Measurements from ENCODE around the gene GPR107.

The GPR107 gene

DNA sequence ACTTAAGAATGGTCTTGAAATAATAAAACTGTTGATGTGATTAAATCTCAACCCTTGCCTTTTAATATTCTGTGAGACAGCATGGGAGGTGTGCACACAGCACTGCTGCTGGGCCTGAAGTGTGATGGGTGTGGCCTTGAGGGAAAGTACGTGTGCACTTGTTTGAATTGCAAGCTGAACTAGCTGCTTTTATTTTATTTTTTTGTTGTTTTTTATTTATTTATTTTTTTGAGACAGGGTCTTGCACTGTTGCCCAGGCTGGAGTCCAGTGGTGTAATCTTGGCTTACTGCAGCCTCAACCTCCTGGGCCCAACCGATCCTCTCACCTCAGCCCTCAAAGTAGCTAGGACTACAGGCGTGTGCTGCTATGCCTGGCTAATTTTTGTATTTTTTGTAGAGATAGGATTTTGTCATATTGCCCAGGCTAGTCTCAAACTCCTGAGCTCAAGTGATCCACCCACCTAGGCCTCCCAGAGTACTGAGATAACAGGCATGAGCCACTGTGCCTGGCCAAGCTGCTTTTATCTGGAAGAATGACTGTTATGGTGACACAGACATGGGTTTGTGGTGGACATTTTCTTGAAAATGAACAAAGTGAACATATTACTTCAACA is 58.9 kb downstream of the GPR107 start:
- peak; percentile 95 for DNase-seq

- peak; percentile 40 for DNase-seq
Observed at GRCh38 chr9:130114741-130115140, 61.0 kb downstream of the GPR107 start.

GRCh38 chr9:130116346-130116745 is 62.6 kb downstream of the GPR107 start:
- no peak for DNase-seq

GRCh38 chr9:130117376-130117775 is 63.7 kb downstream of the GPR107 start:
- DNase-seq, result no peak

DNA sequence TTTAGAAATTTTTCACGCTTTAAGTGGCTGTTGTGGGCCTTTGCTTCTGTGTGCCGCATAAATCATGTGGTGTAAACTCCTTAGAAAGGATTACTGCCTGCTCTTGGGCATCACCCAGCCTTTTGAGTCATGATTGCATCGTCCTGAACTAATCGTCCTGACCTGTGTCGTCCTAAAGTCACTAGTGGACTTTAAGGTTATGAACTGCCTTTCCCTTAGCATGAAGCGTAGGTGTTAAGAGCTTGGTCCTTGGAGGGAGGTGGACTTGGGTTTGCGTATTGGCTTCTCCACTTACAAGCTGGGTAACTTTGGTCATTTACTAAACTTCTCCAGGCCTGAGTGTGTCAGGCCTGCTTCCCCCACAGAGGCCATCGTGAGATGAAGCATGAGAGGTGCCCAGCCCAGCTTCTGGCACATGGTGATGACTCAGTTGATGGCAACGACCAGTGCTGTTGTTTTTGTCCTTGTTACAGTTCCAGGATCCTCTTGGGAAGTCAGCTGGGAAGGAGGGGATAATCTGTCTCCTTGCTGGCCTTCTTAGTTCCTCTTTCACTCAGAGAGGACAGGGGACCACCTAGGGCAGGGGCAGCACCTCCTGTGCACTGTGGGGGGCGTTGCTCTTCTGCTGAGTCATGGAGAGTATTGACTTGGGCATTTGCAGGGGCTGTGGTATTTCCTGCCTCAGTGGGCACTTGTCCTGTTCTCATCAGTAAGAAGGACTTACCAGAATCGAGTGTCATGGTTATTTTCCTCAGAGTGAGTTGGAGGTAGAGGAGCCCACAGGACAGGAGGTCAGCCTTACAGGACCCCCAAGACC is 64.3 kb downstream of the GPR107 start:
- no peak for DNase-seq

DNA sequence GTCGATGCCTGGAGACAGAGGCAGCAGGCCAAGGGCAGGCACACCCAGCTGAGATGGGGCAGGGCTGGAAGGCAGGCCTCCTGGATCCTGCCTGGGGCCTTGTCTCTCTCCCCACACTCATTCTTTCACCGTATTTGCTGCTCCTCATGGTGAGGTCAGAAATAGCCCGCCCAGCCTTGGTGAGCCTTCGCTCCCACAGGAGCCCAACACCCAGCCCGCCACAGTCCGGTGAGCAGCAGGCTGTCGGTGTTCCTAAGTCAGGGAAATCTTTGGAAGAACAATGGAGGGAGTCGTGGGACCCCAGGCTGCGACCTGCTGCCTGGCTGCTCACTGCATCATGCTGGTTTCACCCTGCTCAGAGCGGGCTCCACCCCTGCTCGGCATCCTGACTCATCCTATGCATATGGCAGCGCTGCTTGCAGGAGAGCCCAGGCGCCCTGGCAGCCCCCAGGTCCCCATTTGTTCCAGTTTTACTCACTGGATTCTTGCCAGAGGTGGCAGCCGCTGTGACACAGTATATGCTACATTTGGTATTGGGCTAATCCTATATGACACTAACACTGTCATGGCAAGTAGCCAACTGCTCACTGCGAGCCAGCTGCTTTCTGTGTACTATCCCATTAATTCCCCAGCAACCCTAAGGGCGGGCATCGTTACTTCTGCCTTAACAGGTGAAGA is 65.3 kb downstream of the GPR107 start:
- DNase-seq, result peak; percentile 69

DNA sequence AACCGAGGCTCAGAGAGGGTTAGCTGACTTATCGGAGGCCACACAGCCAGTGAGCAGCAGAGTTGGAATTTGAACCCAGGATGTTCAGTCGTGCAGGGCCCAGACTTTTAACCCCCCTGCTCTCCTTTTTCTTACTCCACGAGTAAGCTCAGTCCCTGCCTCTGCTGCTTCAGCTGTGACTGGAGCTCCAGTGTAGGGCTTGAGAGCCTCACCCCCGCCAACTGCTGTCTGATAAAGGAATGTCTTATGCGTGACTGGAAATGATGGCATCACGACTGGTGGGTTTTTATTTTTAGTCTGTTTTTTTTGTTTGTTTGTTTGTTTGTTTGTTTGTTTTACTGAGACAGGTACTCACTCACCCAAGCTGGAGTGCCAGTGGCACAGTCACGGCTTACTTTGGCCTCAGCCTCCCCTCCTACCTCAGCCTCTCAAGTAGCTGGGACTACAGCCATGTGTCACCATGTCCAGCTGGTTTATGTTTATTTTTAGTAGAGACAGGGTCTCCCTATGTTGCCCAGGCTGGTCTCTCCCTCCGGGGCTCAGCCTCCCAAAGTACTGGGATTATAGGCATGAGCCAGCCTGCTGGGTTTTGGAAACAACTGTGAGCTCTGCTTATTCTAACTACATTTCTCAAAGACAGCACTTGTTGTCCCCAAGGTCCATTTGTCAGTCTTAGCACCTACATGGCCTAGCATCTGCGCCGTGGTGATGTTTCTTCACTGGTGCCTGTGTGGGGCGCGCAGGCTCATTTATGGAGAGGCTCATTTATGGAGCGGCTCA is 66.0 kb downstream of the GPR107 start:
- no peak for DNase-seq

GRCh38 chr9:130120299-130120587 is 66.5 kb downstream of the GPR107 start:
- DNase-seq, result no peak

DNA sequence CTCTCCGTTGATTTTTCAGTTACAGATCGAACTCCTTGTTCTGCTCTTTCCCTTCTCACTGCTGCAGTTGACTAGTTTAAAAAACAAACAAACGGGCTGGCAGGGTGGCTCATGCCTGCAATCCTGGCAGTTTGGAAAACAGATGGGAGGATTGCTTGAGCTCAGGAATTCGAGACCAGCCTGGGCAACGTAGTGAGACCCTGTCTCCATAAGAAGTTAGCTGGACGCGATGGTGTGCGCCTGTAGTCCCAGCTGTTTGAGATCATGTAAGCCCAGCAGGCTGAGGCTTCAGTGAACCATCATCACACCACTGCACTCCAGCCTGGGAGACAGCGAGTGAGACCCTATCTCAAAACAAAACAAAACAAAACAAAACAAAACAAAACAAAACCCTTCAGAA is 67.1 kb downstream of the GPR107 start:
- no peak for DNase-seq

DNA sequence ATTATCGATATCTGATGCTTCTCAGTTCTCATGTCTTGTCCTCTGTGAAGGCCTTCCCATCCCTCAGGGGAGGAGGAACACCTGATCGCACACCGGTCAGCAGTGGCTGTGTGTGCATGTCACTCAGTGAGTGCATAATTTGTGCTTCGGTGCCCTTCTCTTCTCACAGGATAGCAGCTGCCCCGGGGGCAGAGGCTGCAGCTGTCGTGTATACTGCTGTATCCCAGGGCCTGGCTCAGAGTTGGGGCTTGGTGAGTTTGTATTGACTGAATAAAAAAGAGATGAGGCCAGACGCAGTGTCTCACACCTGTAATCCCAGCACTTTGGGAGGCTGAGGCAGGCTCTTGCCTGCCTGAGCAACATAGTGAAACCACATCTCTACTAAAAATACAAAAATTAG is 68.8 kb downstream of the GPR107 start:
- DNase-seq, result no peak

- DNase-seq, result no peak
Observed at GRCh38 chr9:130124085-130124860, 70.6 kb downstream of the GPR107 start.

DNA sequence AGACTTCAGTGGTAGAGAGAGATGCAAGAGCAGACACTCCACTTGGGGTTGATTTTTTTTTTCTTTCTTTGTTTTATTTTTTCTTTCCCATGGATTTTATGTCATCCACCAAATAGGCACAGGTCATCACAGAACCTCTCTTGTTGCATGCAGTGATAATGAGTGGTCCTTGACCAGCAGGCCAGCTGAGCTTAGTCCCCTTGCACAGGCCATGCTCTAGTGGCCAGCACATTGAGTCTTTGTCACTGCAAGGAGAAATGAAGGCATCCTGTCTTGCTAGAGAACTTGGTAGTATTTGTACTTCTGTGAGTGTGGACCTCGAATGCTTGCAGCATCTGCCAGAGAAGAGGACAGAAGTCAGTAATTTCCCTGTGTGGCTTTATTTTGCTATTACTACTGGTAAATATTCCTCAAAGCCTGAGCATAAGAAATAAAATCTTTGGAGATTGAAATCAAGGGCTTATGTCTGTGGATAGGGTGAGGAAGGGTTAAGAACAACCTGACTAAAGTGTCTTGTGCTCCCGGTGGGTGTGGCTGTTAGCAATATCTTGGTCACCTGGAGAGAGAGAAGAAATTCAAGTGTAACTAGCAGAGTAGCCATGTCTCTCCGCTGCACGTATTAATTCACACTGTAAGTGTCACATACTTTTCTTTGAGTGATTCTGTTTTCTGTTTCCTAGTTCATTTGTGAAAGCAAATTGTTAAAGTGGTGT is 73.2 kb downstream of the GPR107 start:
- DNase-seq, result no peak

DNA sequence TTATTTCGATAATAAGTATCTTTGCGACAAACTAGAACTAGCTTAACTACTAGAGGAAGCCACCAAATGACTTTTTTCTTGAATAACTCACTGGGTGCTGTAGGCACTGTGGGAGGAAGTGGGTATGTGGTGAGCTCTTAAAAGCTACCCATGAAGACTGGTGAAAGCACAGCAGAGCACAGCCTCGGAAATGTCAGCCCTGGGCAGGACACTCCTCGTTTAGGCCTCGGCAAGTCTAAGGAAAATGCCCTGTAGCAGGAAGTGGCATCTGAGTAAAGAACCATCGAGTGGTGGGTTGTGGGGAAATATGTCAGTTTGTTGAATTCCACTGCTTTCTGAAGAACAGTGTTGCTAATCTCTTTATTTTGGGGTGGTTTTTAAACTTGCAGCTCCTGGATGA is 74.5 kb downstream of the GPR107 start:
- DNase-seq, result peak; percentile 71

DNA sequence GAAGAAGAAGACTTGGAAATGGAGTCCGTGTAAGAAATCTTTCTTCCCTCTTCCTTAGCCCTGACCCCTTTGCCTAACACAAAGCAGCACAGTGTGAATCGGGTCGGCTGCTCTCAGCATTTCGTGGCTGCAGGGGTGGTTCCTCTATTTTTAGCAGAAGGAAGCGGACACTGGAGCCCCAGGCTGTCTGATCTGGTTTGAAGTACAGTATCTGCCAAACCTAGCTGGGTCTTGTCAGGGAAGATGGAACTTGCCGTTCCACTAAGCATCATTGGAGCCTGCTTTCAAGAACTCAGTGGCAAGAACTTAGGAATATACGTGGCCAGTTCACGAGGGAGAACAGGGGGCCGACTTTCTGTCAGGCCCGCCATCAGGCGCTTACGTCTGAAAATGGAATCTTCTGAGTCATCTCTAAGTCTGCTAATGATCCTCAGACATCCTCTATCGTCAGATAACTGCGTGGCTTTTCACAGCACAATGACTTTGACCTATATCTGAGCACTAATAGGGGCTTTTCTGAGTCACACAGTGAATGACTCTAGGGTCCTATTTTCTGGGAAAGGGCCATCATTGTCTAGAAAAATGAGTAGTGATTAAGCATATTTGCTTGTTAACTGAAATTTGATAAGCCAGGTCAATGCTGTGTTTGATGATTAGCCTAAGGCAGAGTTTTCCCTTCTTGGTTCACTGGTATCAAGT is 75.2 kb downstream of the GPR107 start:
- peak; percentile 93 for DNase-seq

DNA sequence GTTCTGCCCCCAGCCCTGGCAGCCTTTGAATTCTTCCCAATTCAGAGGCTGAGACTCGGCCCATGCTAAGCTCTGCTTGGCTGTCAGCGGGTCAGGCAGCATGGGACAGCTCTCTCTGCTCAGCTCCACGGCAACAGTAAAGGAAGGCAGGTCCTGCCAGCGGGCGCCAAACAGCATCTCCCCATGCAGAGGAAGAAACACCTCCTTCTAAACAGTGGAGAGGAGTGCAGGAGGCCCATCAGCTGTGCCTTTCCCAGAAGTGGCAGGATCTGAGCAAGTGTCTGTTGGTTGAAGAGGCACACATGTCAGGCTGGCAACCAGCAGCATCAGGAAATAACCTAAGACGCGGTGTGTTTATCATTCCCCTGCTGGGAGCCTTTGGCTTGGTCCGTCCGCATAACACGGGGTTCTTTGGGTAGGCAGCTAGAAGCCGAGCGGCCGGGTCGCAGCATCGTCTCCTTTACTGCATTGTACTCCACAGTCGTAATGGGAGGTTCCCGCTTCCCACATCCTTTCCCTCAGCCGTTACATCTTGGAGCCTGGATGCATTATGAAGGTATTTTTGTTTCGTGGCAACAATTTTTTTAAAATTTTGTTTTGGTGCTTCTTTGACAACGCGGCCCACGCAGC is 75.8 kb downstream of the GPR107 start:
- DNase-seq, result no peak

GRCh38 chr9:130132746-130133145 is 79.0 kb downstream of the GPR107 start:
- no peak for DNase-seq

GRCh38 chr9:130137081-130137640 is 83.5 kb downstream of the GPR107 start:
- DNase-seq, result no peak

GRCh38 chr9:130137641-130138081 is 84.0 kb downstream of the GPR107 start:
- DNase-seq, result no peak

- DNase-seq, result peak; percentile 38
Observed at GRCh38 chr9:130138171-130138653, 84.5 kb downstream of the GPR107 start.

- peak; percentile 67 for DNase-seq
Observed at GRCh38 chr9:130138791-130139190, 85.1 kb downstream of the GPR107 start.

Measured in hematopoietic multipotent progenitor cell treated with erythropoietin and hydrocortisone succinate and interleukin-3 and kit ligand, for 6 days (in vitro differentiated cells).